Fibroblast of peridontal ligament (primary cell): ENCODE measurements around the gene OCA2.
"Not testable (repeated sequence)": the region's sequence is repeated elsewhere in the genome, so short reads cannot be mapped to it uniquely, and the experiment has no call there.

Experiments
- DNase-seq: peaks from one replicate; pipeline ENCODE4 v3.0.0-alpha.2; 2010; ENCODE audit errors: extremely low read depth

Gene OCA2

GRCh38 chr15:27770769-27771554, 328.2 kb downstream of the OCA2 start:
- DNase-seq = no peak

GRCh38 chr15:27770086-27770607, 329.0 kb downstream of the OCA2 start:
- DNase-seq = no peak

GRCh38 chr15:27769652-27770051, 329.5 kb downstream of the OCA2 start:
- no peak for DNase-seq

- no peak for DNase-seq
Measured at GRCh38 chr15:27768732-27769475, 330.2 kb downstream of the OCA2 start.

- DNase-seq = no peak
Measured at GRCh38 chr15:27767918-27768640, 331.0 kb downstream of the OCA2 start.

GRCh38 chr15:27767430-27767829, 331.7 kb downstream of the OCA2 start:
- DNase-seq = not testable (repeated sequence)

GRCh38 chr15:27764339-27764738, 334.8 kb downstream of the OCA2 start:
- DNase-seq = no peak

GRCh38 chr15:27763514-27763913, 335.6 kb downstream of the OCA2 start:
- no peak for DNase-seq

GRCh38 chr15:27762471-27762870, 336.6 kb downstream of the OCA2 start:
- DNase-seq = no peak

- no peak for DNase-seq
Measured at GRCh38 chr15:27757052-27757451, 342.1 kb downstream of the OCA2 start.

GRCh38 chr15:27752691-27753090, 346.4 kb downstream of the OCA2 start:
- DNase-seq = no peak

- no peak for DNase-seq
Measured at GRCh38 chr15:27747997-27748396, 351.1 kb downstream of the OCA2 start.

GRCh38 chr15:27746401-27746955, 352.6 kb downstream of the OCA2 start:
- no peak for DNase-seq

GRCh38 chr15:27744641-27745040, 354.5 kb downstream of the OCA2 start:
- DNase-seq = no peak

- no peak for DNase-seq
Measured at GRCh38 chr15:27743638-27744037, 355.5 kb downstream of the OCA2 start.

GRCh38 chr15:27742751-27743477, 356.2 kb downstream of the OCA2 start:
- DNase-seq = no peak

- DNase-seq = no peak
Measured at GRCh38 chr15:27741226-27741860, 357.8 kb downstream of the OCA2 start.

- DNase-seq = no peak
Measured at GRCh38 chr15:27734785-27735495, 364.2 kb downstream of the OCA2 start.

- peak; percentile 4 for DNase-seq
Measured at GRCh38 chr15:27731776-27732175, 367.3 kb downstream of the OCA2 start.

GRCh38 chr15:27730868-27731267, 368.2 kb downstream of the OCA2 start:
- peak; percentile 6 for DNase-seq
